Measurements from ENCODE around the gene PUSL1.

GRCh38 chr1:1285102-1285571 lies 23.3 kb upstream of the PUSL1 start:
- TF ChIP-seq POLR2A (IDR thresholded peaks at IDR 0.05) = no peak
- TF ChIP-seq CTCF (IDR thresholded peaks at IDR 0.05) = no peak
